ENCODE measurements around the gene PSAP. TPM values are rescaled to one million over a fixed set of nuclear protein-coding genes. Genes with fewer than 3 reads are reported as not detected.

Gene PSAP
- total RNA-seq, 2 experiments from 2014 or later = 191 to 206 TPM

DNA sequence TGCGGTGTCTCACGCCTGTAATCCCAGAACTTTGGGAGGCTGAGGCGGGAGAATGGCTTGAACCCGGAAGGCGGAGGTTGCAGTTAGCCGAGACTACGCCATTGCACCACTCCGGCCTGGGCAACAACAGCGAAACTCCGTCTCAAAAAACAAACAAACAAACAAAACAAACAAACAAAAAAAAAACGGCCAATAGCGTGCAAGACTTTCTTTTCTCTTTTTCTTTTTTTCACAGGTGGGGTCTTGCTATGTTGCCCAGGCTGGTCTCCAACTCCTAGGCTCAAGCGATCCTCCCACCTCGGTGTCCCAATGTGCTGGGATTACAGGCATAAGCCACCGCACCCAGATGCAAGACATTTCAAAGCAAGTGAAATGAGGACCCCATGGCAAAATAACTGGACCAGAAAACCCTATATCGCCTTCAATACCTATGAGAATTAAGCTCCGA lies 1.6 kb downstream of the PSAP start:
- Histone ChIP-seq H3K27ac (ENCODE audit: low read depth in 1 of 2, low read length in 2 of 2) (no peak overlapping the region), H3K4me1 (ENCODE audit: insufficient read depth, low read length) (peaks cover 38% of the 10 kb centered on the region), H3K9me3 (ENCODE audit: control insufficient read depth in 1 of 2, insufficient read depth in 1 of 2, low read length in 2 of 2) (no peaks in the 10 kb centered on the region), H3K4me3 (ENCODE audit: low read length) (peak overlapping the region; percentile 99), H3K36me3 (ENCODE audit: insufficient read depth, low read length) (no peaks in the 10 kb centered on the region), H3K27me3 (ENCODE audit: control insufficient read depth in 1 of 2, insufficient read depth in 2 of 2, low read length in 2 of 2) (no peaks in the 10 kb centered on the region)
- CTCF ChIA-PET = no interaction called here
- POLR2A ChIA-PET = interaction anchor here (1.1 to 2.6 kb wide), 4 partner anchors 10 to 1703 kb away, joined by 3 to 8 read pairs (median 6); partner anchors contain the start of genes TYSND1 and VSIR
- H3K27ac Mint-ChIP-seq = peak overlapping the region; percentile 85
- H3K9me3 Mint-ChIP-seq = no peaks in the 10 kb centered on the region
- TF ChIP-seq, protein P1, sequence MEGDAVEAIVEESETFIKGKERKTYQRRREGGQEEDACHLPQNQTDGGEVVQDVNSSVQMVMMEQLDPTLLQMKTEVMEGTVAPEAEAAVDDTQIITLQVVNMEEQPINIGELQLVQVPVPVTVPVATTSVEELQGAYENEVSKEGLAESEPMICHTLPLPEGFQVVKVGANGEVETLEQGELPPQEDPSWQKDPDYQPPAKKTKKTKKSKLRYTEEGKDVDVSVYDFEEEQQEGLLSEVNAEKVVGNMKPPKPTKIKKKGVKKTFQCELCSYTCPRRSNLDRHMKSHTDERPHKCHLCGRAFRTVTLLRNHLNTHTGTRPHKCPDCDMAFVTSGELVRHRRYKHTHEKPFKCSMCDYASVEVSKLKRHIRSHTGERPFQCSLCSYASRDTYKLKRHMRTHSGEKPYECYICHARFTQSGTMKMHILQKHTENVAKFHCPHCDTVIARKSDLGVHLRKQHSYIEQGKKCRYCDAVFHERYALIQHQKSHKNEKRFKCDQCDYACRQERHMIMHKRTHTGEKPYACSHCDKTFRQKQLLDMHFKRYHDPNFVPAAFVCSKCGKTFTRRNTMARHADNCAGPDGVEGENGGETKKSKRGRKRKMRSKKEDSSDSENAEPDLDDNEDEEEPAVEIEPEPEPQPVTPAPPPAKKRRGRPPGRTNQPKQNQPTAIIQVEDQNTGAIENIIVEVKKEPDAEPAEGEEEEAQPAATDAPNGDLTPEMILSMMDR (IDR thresholded peaks at IDR 0.05) = no peak
- H3K27me3 Mint-ChIP-seq = no peaks in the 10 kb centered on the region
- H3K4me1 Mint-ChIP-seq (ENCODE audit: low read depth) = peaks cover 64% of the 10 kb centered on the region
- intact Hi-C loops (cut with DNase I, micrococcal nuclease) = loop anchor here in 1 of 2 experiments (2.0 kb wide), 1 partner anchor 77 kb away; the partner anchor contains the start of gene VSIR
- ATAC-seq (ENCODE audit: poor library complexity) (no peak), DNase-seq (no peak)
- H3K36me3 Mint-ChIP-seq (ENCODE audit: low read depth) = peaks cover 7% of the 10 kb centered on the region
- H3K4me3 Mint-ChIP-seq = peak overlapping the region; percentile 96

DNA sequence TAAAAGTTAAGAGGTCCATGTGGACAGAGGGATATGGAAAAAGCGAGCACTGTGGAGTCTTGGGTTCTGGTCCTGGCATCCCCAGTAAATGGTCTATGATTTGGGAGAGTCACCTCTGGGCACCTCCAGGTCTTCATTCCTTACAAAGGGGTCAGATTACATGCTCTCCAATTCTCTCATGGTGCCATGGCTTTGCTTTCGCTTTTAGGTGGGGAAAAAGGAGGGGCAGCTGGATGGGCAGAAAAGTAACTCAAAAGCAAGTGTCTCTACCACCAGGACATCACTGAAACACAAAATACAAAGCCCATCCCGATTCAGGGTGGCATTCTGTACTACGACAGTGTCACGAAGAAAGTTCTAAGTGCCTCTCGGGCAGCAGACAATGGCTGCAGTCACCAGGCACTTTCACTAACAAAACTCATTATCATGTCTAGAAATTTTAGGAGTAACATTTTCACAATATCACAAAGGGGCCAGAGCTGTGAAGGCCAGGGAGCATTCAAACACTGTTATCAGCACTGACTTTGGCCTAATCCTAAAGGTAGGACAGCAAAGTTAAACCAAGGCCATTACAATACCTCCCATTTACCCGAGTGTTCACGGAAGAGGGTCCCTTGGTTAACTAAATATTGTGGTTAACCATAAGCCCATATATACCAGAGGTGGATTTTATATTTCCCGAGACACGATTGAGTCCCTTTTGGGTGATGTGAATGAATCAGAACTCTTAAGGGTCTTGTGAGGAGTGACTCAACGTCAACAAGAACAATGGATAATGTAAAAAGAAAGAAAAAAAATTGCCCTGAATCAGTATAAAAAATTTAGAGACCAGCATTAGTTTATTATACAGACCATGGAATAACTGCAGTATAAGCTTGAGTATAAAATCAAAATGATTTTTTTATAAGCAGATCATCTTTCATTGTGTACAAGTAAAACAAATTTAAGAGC lies 2.5 kb downstream of the PSAP start:
- peaks cover 38% of the 10 kb centered on the region for H3K4me1 ChIP-seq (ENCODE audit: insufficient read depth, low read length)
- ATAC-seq (ENCODE audit: poor library complexity) (no peak), DNase-seq (no peak)
- intact Hi-C loops (cut with DNase I, micrococcal nuclease) = loop anchor here in 1 of 2 experiments (1.0 to 2.0 kb wide), 2 partner anchors 76 to 138 kb away; partner anchors contain the start of gene VSIR
- H3K4me1 Mint-ChIP-seq (ENCODE audit: low read depth) = peaks cover 71% of the 10 kb centered on the region
- H3K4me3 Mint-ChIP-seq = peak overlapping the region; percentile 78
- peaks cover 7% of the 10 kb centered on the region for H3K36me3 Mint-ChIP-seq (ENCODE audit: low read depth)
- H3K27ac ChIP-seq (ENCODE audit: low read depth in 1 of 2, low read length in 2 of 2) = no peak overlapping the region
- no peaks in the 10 kb centered on the region for H3K9me3 Mint-ChIP-seq
- H3K4me3 ChIP-seq (ENCODE audit: low read length) = no peak overlapping the region
- ChIA-PET POLR2A (interaction anchor here (0.6 kb wide), 1 partner anchor 1548 kb away, joined by 3 read pairs; no protein-coding TSS in a partner anchor), CTCF (no interaction called here)
- TF ChIP-seq, protein P1 (IDR thresholded peaks at IDR 0.05) = no peak
- H3K27ac Mint-ChIP-seq = peak overlapping the region; percentile 2
- H3K9me3 ChIP-seq (ENCODE audit: control insufficient read depth in 1 of 2, insufficient read depth in 1 of 2, low read length in 2 of 2) = no peaks in the 10 kb centered on the region
- H3K36me3 ChIP-seq (ENCODE audit: insufficient read depth, low read length) = no peaks in the 10 kb centered on the region
- H3K27me3 Mint-ChIP-seq = no peaks in the 10 kb centered on the region
- no peaks in the 10 kb centered on the region for H3K27me3 ChIP-seq (ENCODE audit: control insufficient read depth in 1 of 2, insufficient read depth in 2 of 2, low read length in 2 of 2)

DNA sequence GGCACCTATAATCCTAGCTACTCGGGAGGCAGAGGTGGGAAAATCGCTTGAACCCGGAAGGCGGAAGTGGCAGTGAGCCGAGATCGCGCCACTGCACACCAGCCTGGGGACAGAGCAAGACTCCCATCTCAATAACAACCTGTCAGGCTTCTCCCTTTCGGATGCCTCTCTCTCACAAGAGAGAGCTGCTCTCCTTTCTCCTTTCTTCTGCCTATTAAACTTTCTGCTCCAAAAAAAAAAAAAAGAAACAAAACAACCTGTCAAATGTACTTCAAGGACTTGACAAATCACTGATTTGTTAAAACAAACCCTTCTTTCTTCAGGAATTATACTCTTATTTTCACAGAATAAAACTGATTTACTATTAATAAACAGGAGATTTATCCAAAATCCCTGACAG lies 3.6 kb downstream of the PSAP start:
- H3K27me3 Mint-ChIP-seq = no peaks in the 10 kb centered on the region
- H3K36me3 Mint-ChIP-seq (ENCODE audit: low read depth) = peaks cover 7% of the 10 kb centered on the region
- Histone ChIP-seq H3K27ac (ENCODE audit: low read depth in 1 of 2, low read length in 2 of 2) (no peak overlapping the region), H3K4me3 (ENCODE audit: low read length) (no peak overlapping the region), H3K4me1 (ENCODE audit: insufficient read depth, low read length) (peaks cover 45% of the 10 kb centered on the region), H3K9me3 (ENCODE audit: control insufficient read depth in 1 of 2, insufficient read depth in 1 of 2, low read length in 2 of 2) (no peaks in the 10 kb centered on the region), H3K36me3 (ENCODE audit: insufficient read depth, low read length) (no peaks in the 10 kb centered on the region), H3K27me3 (ENCODE audit: control insufficient read depth in 1 of 2, insufficient read depth in 2 of 2, low read length in 2 of 2) (no peaks in the 10 kb centered on the region)
- DNase-seq (no peak), ATAC-seq (ENCODE audit: poor library complexity) (no peak)
- peak overlapping the region; percentile 78 for H3K4me3 Mint-ChIP-seq
- TF ChIP-seq, protein P1 (IDR thresholded peaks at IDR 0.05) = no peak
- H3K4me1 Mint-ChIP-seq (ENCODE audit: low read depth) = peaks cover 83% of the 10 kb centered on the region
- intact Hi-C loops (cut with DNase I, micrococcal nuclease) = no loop called here
- ChIA-PET POLR2A (no interaction called here), CTCF (no interaction called here)
- peak overlapping the region; percentile 2 for H3K27ac Mint-ChIP-seq
- H3K9me3 Mint-ChIP-seq = no peaks in the 10 kb centered on the region

All from CD4-positive, alpha-beta T cell (primary cell).